HCT116 (cell line): ENCODE results near the gene KCNJ14. TPM values are rescaled to one million over a fixed set of nuclear protein-coding genes. Genes with fewer than 3 reads are reported as not detected.

Experiments used
- ATAC-seq: fragments of 200-7000 bp; cut with Tn5 transposase; 2 replicates; pipeline ENCODE4 v1.9.1; 2020; ENCODE audit warnings: mild to moderate bottlenecking, moderate library complexity
- BruUV-seq: library from RNA; stranded (reverse); fragments of 400-500 nt; replicated peaks from 2 replicates; lab custom pipeline; 2021; lab: Mats Ljungman, UMichigan
- CTCF ChIA-PET: fragments of 300-600 bp; sonication (Branson Sonifier 250); formaldehyde crosslinking; loops from one replicate; lab custom pipeline; 2021; ENCODE audit warnings: antibody characterized with exemption; lab: Charles Lee
- POLR2A ChIA-PET: fragments of 300-600, 350-600 bp; sonication (Branson Sonifier 250); formaldehyde crosslinking; loops from one replicate; lab custom pipeline; 2021; ENCODE audit warnings: antibody characterized with exemption; lab: Charles Lee
- RAD21 ChIA-PET, 2 experiments: fragments of 300-600 bp; sonication (Branson Sonifier 250); formaldehyde crosslinking; loops; one replicate each; lab custom pipeline; 2023; ENCODE audit warnings: low total read pairs in 2 of 2; ENCODE audit not compliant: uncharacterized antibody in 2 of 2, unreplicated experiment in 2 of 2, low non-redundant PET in 1 of 2; lab: Charles Lee
- DNase-seq: peaks from one replicate; pipeline ENCODE4 v3.0.0-alpha.2; 2010; ENCODE audit warnings: low read depth, low spot score
- H2AFZ ChIP-seq: fragments of 200-600 bp; shearing (Covaris generic), sonication (generic); 2 replicates; pipeline ENCODE4 v1.6.1; 2017; ENCODE audit warnings: low read depth, mixed run types, mixed read lengths, antibody characterized with exemption, low read length; ENCODE audit not compliant: poor library complexity, severe bottlenecking
- H3K27ac ChIP-seq: 2 replicates; pipeline ENCODE4 v1.5.1; 2012; ENCODE audit warnings: low read depth, low read length
- H3K27me3 ChIP-seq: fragments of 200-600 bp; sonication (generic); 2 replicates; pipeline ENCODE4 v1.6.1; 2016; ENCODE audit warnings: mixed run types, low read length, mixed read lengths; ENCODE audit not compliant: insufficient read depth
- H3K36me3 ChIP-seq, 2 experiments: fragments of 200-500 bp in 1 of 2; fragments of 200-600 bp in 1 of 2; sonication (Bioruptor generic) in 1 of 2; sonication (generic) in 1 of 2; 2 replicates each; pipeline versions ENCODE4 v1.5.1 to v1.6.1; 2014 to 2016; ENCODE audit warnings: low read length in 2 of 2, inconsistent platforms in 1 of 2, mixed read lengths in 1 of 2, mixed run types in 1 of 2; ENCODE audit not compliant: insufficient read depth in 2 of 2, control insufficient read depth in 1 of 2
- H3K4me1 ChIP-seq, 2 experiments: fragments of 200-600 bp in 1 of 2; sonication (generic) in 1 of 2; 2 replicates each; pipeline versions ENCODE4 v1.5.1 to v1.6.1; 2012 to 2017; ENCODE audit warnings: low read length in 2 of 2, inconsistent platforms in 1 of 2, mild to moderate bottlenecking in 1 of 2, mixed read lengths in 1 of 2, mixed run types in 1 of 2, moderate library complexity in 1 of 2; ENCODE audit not compliant: insufficient read depth in 2 of 2, control insufficient read depth in 1 of 2
- H3K4me2 ChIP-seq: fragments of 200-600 bp; sonication (generic); 2 replicates; pipeline ENCODE4 v1.6.1; 2017; ENCODE audit warnings: mixed run types, low read length, mixed read lengths
- H3K4me3 ChIP-seq, 2 experiments: fragments of 200-600 bp in 1 of 2; sonication (generic) in 1 of 2; replicated peaks in 1 of 2; 2 replicates each; pipeline ENCODE4 v1.5.1; 2011 to 2016; ENCODE audit warnings: low read length in 2 of 2, control low read depth in 1 of 2, low read depth in 1 of 2, mild to moderate bottlenecking in 1 of 2, mixed read lengths in 1 of 2, mixed run types in 1 of 2
- H3K79me2 ChIP-seq: fragments of 200-600 bp; sonication (generic); 2 replicates; pipeline ENCODE4 v1.6.1; 2017; ENCODE audit warnings: mild to moderate bottlenecking, mixed run types, low read length, moderate library complexity, mixed read lengths; ENCODE audit not compliant: insufficient read depth
- H3K9ac ChIP-seq: fragments of 200-600 bp; sonication (generic); 2 replicates; pipeline ENCODE4 v1.6.1; 2016; ENCODE audit warnings: low read length, mixed read lengths
- H3K9me2 ChIP-seq: fragments of 200-600 bp; sonication (generic), shearing (Covaris generic); 2 replicates; pipeline ENCODE4 v1.6.1; 2017; ENCODE audit warnings: mixed run types, mild to moderate bottlenecking, moderate library complexity; ENCODE audit not compliant: insufficient read depth
- H3K9me3 ChIP-seq, 2 experiments: fragments of 200-500 bp in 1 of 2; fragments of 200-600 bp in 1 of 2; sonication (Bioruptor generic) in 1 of 2; sonication (generic) in 1 of 2; 2 replicates each; pipeline ENCODE4 v1.6.1; 2014 to 2017; ENCODE audit warnings: low read length in 2 of 2, mixed read lengths in 2 of 2, inconsistent platforms in 1 of 2, low read depth in 1 of 2, mild to moderate bottlenecking in 1 of 2, mixed run types in 1 of 2, moderate library complexity in 1 of 2; ENCODE audit not compliant: control insufficient read depth in 1 of 2, insufficient read depth in 1 of 2
- H4K20me1 ChIP-seq: fragments of 200-600 bp; sonication (generic), shearing (Covaris generic); 2 replicates; pipeline ENCODE4 v1.6.1; 2017; ENCODE audit warnings: mixed run types, mild to moderate bottlenecking, moderate library complexity; ENCODE audit not compliant: insufficient read depth
- CTCF ChIP-seq, 3 experiments: fragments of 200-600 bp in 1 of 3; sonication (generic) in 1 of 3; IDR thresholded peaks in 2 of 3; conservative IDR thresholded peaks in 1 of 3; 2 replicates each; pipeline ENCODE4 v1.5.1; 2012 to 2017; ENCODE audit warnings: low read depth in 2 of 3, low read length in 2 of 3, antibody characterized with exemption in 1 of 3, borderline replicate concordance in 1 of 3, control low read depth in 1 of 3, mild to moderate bottlenecking in 1 of 3, mixed read lengths in 1 of 3, mixed run types in 1 of 3, moderate library complexity in 1 of 3; ENCODE audit not compliant: insufficient read depth in 1 of 3
- POLR2A ChIP-seq: IDR thresholded peaks from 2 replicates; pipeline ENCODE4 v1.7.0; 2011; ENCODE audit warnings: borderline replicate concordance; ENCODE audit not compliant: insufficient read depth, insufficient read length; ENCODE audit errors: extremely low read depth
- POLR2AphosphoS5 ChIP-seq: IDR thresholded peaks from 2 replicates; pipeline ENCODE4 v1.6.1; 2011; ENCODE audit warnings: mild to moderate bottlenecking, low read depth, low read length, moderate library complexity
- RAD21 ChIP-seq: IDR thresholded peaks from 2 replicates; pipeline ENCODE4 v1.6.1; 2012; ENCODE audit warnings: low read depth, mild to moderate bottlenecking
- ZFX ChIP-seq: fragments of 450-650 bp; IDR thresholded peaks from 2 replicates; pipeline ENCODE4 v1.6.1; 2017
- intact Hi-C: fragments of 100-400 bp; cut with micrococcal nuclease; formaldehyde crosslinking; loops from 2 replicates; pipeline ENCODE4 v1.10.0; 2022
- total RNA-seq: library from RNA; stranded (reverse); gene quantifications from one replicate; pipeline ENCODE4 v1.2.1, GENCODE V29; 2021; ENCODE audit not compliant: unreplicated experiment

KCNJ14 gene
- total RNA-seq, 1 experiment from 2014 or later, result 2.5 TPM

- Histone ChIP-seq H3K9me2 (no peaks in the 10 kb centered on the region), H3K9ac (no peak overlapping the region), H3K4me3 (no peak overlapping the region), H3K27ac (peak overlapping the region; percentile 19; the same call in 1 of the 2 replicates), H3K27me3 (no peaks in the 10 kb centered on the region), H4K20me1 (no peaks in the 10 kb centered on the region), H2AFZ (no peak overlapping the region), H3K79me2 (no peaks in the 10 kb centered on the region), H3K9me3 (no peaks in the 10 kb centered on the region), H3K36me3 (peaks cover 18 to 20% of the 10 kb centered on the region in 2 experiments), H3K4me1 (peaks cover 8 to 27% of the 10 kb centered on the region in 2 experiments), H3K4me2 (no peak overlapping the region)
- peak; percentile 33; the same call in 1 of the 2 replicates for ATAC-seq
- DNase-seq, result no peak
- no peak for TF ChIP-seq ZFX
- TF ChIP-seq CTCF (IDR thresholded peaks at IDR 0.05 in 2 of 3, conservative IDR thresholded peaks at IDR 0.05 in 1 of 3; ENCODE audit: borderline replicate concordance in 1 of 3, insufficient read depth in 1 of 3, low read depth in 2 of 3, low read length in 2 of 3), result 0 out of 6 replicates have a peak, but pooled peaks of 1 of the 3 experiments have one; percentile 8
- TF ChIP-seq POLR2AphosphoS5, result no peak
- no peak for TF ChIP-seq POLR2A
- no peak for TF ChIP-seq RAD21
- intact Hi-C loops, result no loop called here
- ChIA-PET RAD21 (interaction anchor here in 1 of 2 experiments (0.5 kb wide), 1 partner anchor 150 kb away, joined by 4 read pairs; no protein-coding TSS in a partner anchor), POLR2A (no interaction called here), CTCF (interaction anchor here (0.6 kb wide), 1 partner anchor 31 kb away, joined by 4 read pairs; no protein-coding TSS in a partner anchor)
- BruUV-seq, result no TSS peak
Observed at GRCh38 chr19:48418317-48419064, 36.9 kb upstream of the KCNJ14 start.
